HL-60 (cell line): ENCODE results near the gene CCDC61.

Experiments used
- DNase-seq, 2 experiments: peaks; one replicate each; pipeline ENCODE4 v3.0.0-alpha.2; 2010 to 2020; ENCODE audit warnings: low read depth in 1 of 2, low spot score in 1 of 2
- H3K27ac ChIP-seq: fragments of 250-450 bp; sonication (Bioruptor Pico); replicated peaks from 2 replicates; pipeline ENCODE4 v1.5.1; 2020; ENCODE audit warnings: mild to moderate bottlenecking, moderate library complexity
- H3K27me3 ChIP-seq: fragments of 250-450 bp; sonication (Bioruptor Pico); 2 replicates; pipeline ENCODE4 v1.5.1; 2021; ENCODE audit warnings: mild to moderate bottlenecking, moderate library complexity; ENCODE audit not compliant: insufficient read depth, poor library complexity, severe bottlenecking
- H3K4me3 ChIP-seq: replicated peaks from 2 replicates; pipeline ENCODE4 v1.5.1; 2011; ENCODE audit warnings: mild to moderate bottlenecking, control low read depth, low read length; ENCODE audit not compliant: insufficient read depth
- CTCF ChIP-seq: IDR thresholded peaks from one replicate; pipeline ENCODE4 v1.5.1; 2011; ENCODE audit warnings: low read length, control low read depth, inconsistent platforms; ENCODE audit not compliant: insufficient read depth
- GABPA ChIP-seq: IDR thresholded peaks from 2 replicates; pipeline ENCODE4 v1.6.1; 2012; ENCODE audit warnings: low read depth
- POLR2AphosphoS5 ChIP-seq: IDR thresholded peaks from 2 replicates; pipeline ENCODE4 v1.6.1; 2012; ENCODE audit warnings: low read depth
- REST ChIP-seq: IDR thresholded peaks from 2 replicates; pipeline ENCODE4 v1.6.1; 2012; ENCODE audit warnings: low read depth; ENCODE audit not compliant: insufficient replicate concordance
- SPI1 ChIP-seq: IDR thresholded peaks from 2 replicates; pipeline ENCODE4 v1.6.1; 2012; ENCODE audit warnings: low read depth, mild to moderate bottlenecking, borderline replicate concordance

Gene CCDC61

GRCh38 chr19:46052896-46053295 is 57.6 kb downstream of the CCDC61 start:
- no peak for TF ChIP-seq GABPA
- TF ChIP-seq CTCF, result no peak
- TF ChIP-seq REST, result no peak
- TF ChIP-seq POLR2AphosphoS5, result no peak
- TF ChIP-seq SPI1, result no peak
- Histone ChIP-seq H3K4me3 (no peak overlapping the region), H3K27ac (no peak overlapping the region), H3K27me3 (peaks cover 9% of the 10 kb centered on the region)
- DNase-seq, result no peak

GRCh38 chr19:46056536-46056935 is 61.3 kb downstream of the CCDC61 start:
- DNase-seq, result no peak
- TF ChIP-seq CTCF (no peak), POLR2AphosphoS5 (no peak), SPI1 (no peak), REST (no peak)
- no peak overlapping the region for H3K27ac ChIP-seq
- H3K27me3 ChIP-seq, result peaks cover 13% of the 10 kb centered on the region
- no peak overlapping the region for H3K4me3 ChIP-seq

- Histone ChIP-seq H3K4me3 (no peak overlapping the region), H3K27ac (no peak overlapping the region), H3K27me3 (peaks cover 10% of the 10 kb centered on the region)
- no peak for DNase-seq
- no peak for TF ChIP-seq SPI1
- no peak for TF ChIP-seq CTCF
- no peak for TF ChIP-seq REST
- no peak for TF ChIP-seq POLR2AphosphoS5
- TF ChIP-seq GABPA, result no peak
Observed at GRCh38 chr19:46058778-46059177, 63.5 kb downstream of the CCDC61 start.
